Muscle of back (tissue), 11 donors: Measurements from ENCODE around the gene ATE1. TPM values are rescaled to one million over a fixed set of nuclear protein-coding genes. Genes with fewer than 3 reads are reported as not detected.

Source experiments
- DNase-seq, 3 donors: peaks; one replicate each; pipeline versions ENCODE4 v3.0.0 to v3.0.0-alpha.2; 2013
- polyA plus RNA-seq, 10 donors: library from polyadenylated mRNA; unstranded; fragments of 120-200 nt; gene quantifications; one replicate each; pipeline ENCODE4 v1.2.1, GENCODE V29; 2013; ENCODE audit not compliant: insufficient read length in 10 of 10

The ATE1 gene
- polyA plus RNA-seq, 10 donors, result 17.7 to 24.9 (median 20.4) TPM

- no peak for DNase-seq
Measured at GRCh38 chr10:121698902-121699301, 228.9 kb downstream of the ATE1 start.

GRCh38 chr10:121698336-121698735 lies 229.5 kb downstream of the ATE1 start:
- DNase-seq, result no peak

GRCh38 chr10:121696854-121697253 lies 231.0 kb downstream of the ATE1 start:
- DNase-seq, result no peak

GRCh38 chr10:121695731-121696464 lies 231.9 kb downstream of the ATE1 start:
- DNase-seq, result no peak

GRCh38 chr10:121694966-121695643 lies 232.7 kb downstream of the ATE1 start:
- DNase-seq, result no peak

- no peak for DNase-seq
Measured at GRCh38 chr10:121694327-121694965, 233.4 kb downstream of the ATE1 start.

GRCh38 chr10:121692626-121693025 lies 235.2 kb downstream of the ATE1 start:
- no peak for DNase-seq

- DNase-seq, result no peak
Measured at GRCh38 chr10:121690970-121691369, 236.9 kb downstream of the ATE1 start.

Other genes with a start within 250 kb of the ATE1 start
- gene NSMCE4A, start 47.2 kb upstream of the ATE1 start, polyA plus RNA-seq, result 10 to 100 TPM; 34.1 to 59.6 (median 43.2) TPM
- 100 to 1,000 TPM in 6 of 10 donors, 10 to 100 TPM in 4; 70.7 to 160 (median 103) TPM for gene TACC2, start 61.1 kb upstream of the ATE1 start, polyA plus RNA-seq